ENCODE measurements around the gene UBTD1.

DNA sequence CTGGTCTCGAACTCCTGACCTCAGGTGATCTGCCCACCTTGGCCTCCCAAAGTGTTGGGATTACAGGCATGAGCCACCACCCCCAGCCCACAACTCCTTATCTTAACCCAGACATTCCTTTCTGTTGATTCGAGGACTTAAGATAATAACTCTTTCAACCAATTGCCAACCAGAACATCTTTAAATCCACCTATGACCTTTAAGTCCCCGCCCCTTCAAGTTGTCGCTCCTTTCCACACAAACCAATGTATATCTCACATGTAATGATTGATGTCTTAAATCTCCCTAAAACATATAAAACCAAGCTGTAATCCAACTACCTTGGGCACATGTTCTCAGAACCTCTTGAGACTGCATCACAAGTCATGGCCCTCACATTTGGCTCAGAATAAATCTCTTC, 66.1 kb downstream of the UBTD1 start:
- TF ChIP-seq, protein P1, sequence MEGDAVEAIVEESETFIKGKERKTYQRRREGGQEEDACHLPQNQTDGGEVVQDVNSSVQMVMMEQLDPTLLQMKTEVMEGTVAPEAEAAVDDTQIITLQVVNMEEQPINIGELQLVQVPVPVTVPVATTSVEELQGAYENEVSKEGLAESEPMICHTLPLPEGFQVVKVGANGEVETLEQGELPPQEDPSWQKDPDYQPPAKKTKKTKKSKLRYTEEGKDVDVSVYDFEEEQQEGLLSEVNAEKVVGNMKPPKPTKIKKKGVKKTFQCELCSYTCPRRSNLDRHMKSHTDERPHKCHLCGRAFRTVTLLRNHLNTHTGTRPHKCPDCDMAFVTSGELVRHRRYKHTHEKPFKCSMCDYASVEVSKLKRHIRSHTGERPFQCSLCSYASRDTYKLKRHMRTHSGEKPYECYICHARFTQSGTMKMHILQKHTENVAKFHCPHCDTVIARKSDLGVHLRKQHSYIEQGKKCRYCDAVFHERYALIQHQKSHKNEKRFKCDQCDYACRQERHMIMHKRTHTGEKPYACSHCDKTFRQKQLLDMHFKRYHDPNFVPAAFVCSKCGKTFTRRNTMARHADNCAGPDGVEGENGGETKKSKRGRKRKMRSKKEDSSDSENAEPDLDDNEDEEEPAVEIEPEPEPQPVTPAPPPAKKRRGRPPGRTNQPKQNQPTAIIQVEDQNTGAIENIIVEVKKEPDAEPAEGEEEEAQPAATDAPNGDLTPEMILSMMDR (conservative IDR thresholded peaks at IDR 0.05 in 1 of 2, IDR thresholded peaks at IDR 0.05 in 1 of 2; ENCODE audit: extremely low read depth in 1 of 2, insufficient read depth in 1 of 2, low read depth in 1 of 2, low read length in 2 of 2), result no peak
- no peak for TF ChIP-seq EZH2 (IDR thresholded peaks at IDR 0.05; ENCODE audit: borderline replicate concordance, low read length)

Data from mammary epithelial cell (primary cell).